CD4-positive, alpha-beta T cell treated with Interleukin-15 for 1 hour (primary cell): ENCODE data around the gene DOK3.
"Not testable (repeated sequence)": the region's sequence is repeated elsewhere in the genome, so short reads cannot be mapped to it uniquely, and the experiment has no call there.

Experiments used
- DNase-seq: peaks from one replicate; pipeline ENCODE4 v3.0.0-alpha.2; 2020

DOK3 gene

GRCh38 chr5:177535125-177535524 lies 25.5 kb upstream of the DOK3 start:
- DNase-seq, result no peak

GRCh38 chr5:177534433-177534832 lies 24.8 kb upstream of the DOK3 start:
- DNase-seq, result not testable (repeated sequence)

- no peak for DNase-seq
These were observed 21.7 kb upstream of the DOK3 start for GRCh38 chr5:177531209-177531940.

- no peak for DNase-seq
These were observed 21.0 kb upstream of the DOK3 start for GRCh38 chr5:177530638-177531037.

GRCh38 chr5:177529247-177530203 lies 19.9 kb upstream of the DOK3 start:
- DNase-seq, result no peak

- DNase-seq, result no peak
These were observed 19.0 kb upstream of the DOK3 start for GRCh38 chr5:177528631-177529030.

GRCh38 chr5:177527595-177527994 lies 18.0 kb upstream of the DOK3 start:
- no peak for DNase-seq

GRCh38 chr5:177526791-177527190 lies 17.2 kb upstream of the DOK3 start:
- no peak for DNase-seq

- DNase-seq, result no peak
These were observed 16.6 kb upstream of the DOK3 start for GRCh38 chr5:177526191-177526590.

GRCh38 chr5:177524941-177525655 lies 15.5 kb upstream of the DOK3 start:
- DNase-seq, result no peak

- DNase-seq, result no peak
These were observed 14.9 kb upstream of the DOK3 start for GRCh38 chr5:177524539-177524900.

- no peak for DNase-seq
These were observed 14.3 kb upstream of the DOK3 start for GRCh38 chr5:177523711-177524538.

- DNase-seq, result no peak
These were observed 11.4 kb upstream of the DOK3 start for GRCh38 chr5:177520916-177521513.

- DNase-seq, result no peak
These were observed 10.6 kb upstream of the DOK3 start for GRCh38 chr5:177520271-177520670.

GRCh38 chr5:177519463-177520235 lies 10.0 kb upstream of the DOK3 start:
- no peak for DNase-seq

GRCh38 chr5:177516601-177517568 lies 7.3 kb upstream of the DOK3 start, which contains the start of gene DDX41:
Gene DDX41 (minus strand): TSS chr5:177516961. CDS start chr5:177516945, 16 bp downstream.
- DNase-seq, result peak; percentile 95

- DNase-seq, result no peak
These were observed 6.0 kb upstream of the DOK3 start for GRCh38 chr5:177515580-177515979.

- no peak for DNase-seq
These were observed 4.9 kb upstream of the DOK3 start for GRCh38 chr5:177514541-177514940.

- no peak for DNase-seq
These were observed 3.9 kb upstream of the DOK3 start for GRCh38 chr5:177513500-177513899.
